Neural progenitor cell (in vitro differentiated cells): ENCODE measurements around the gene OR52N1. TPM values are rescaled to one million over a fixed set of nuclear protein-coding genes. Genes with fewer than 3 reads are reported as not detected.
A peak's percentile ranks its signal among the peaks of the same experiment; 100 is the strongest.

Experiments
- DNase-seq: peaks from one replicate; pipeline ENCODE4 v3.0.0-alpha.2; 2016; ENCODE audit warnings: low spot score
- H2AFZ ChIP-seq: fragments of 200-600 bp; sonication (generic); replicated peaks from 2 replicates; pipeline ENCODE4 v1.6.1; 2016; ENCODE audit warnings: antibody characterized with exemption
- H3F3A ChIP-seq: fragments of 200-600 bp; sonication (generic); 2 replicates; pipeline ENCODE4 v1.6.1; 2016; ENCODE audit warnings: antibody characterized with exemption, low read depth
- H3K27ac ChIP-seq: fragments of 200-600 bp; sonication (generic); 2 replicates; pipeline ENCODE4 v1.5.1; 2016; ENCODE audit warnings: mild to moderate bottlenecking
- H3K27me3 ChIP-seq: fragments of 200-600 bp; sonication (generic); 2 replicates; pipeline ENCODE4 v1.6.1; 2016; ENCODE audit warnings: mild to moderate bottlenecking, moderate library complexity
- H3K36me3 ChIP-seq: fragments of 200-600 bp; sonication (generic); 2 replicates; pipeline ENCODE4 v1.5.1; 2016
- H3K4me1 ChIP-seq: fragments of 200-600 bp; sonication (generic); 2 replicates; pipeline ENCODE4 v1.6.1; 2016; ENCODE audit warnings: mixed run types
- H3K4me2 ChIP-seq: fragments of 200-600 bp; sonication (generic); 2 replicates; pipeline ENCODE4 v1.6.1; 2016
- H3K4me3 ChIP-seq: fragments of 200-600 bp; sonication (generic); 2 replicates; pipeline ENCODE4 v1.5.1; 2016
- H3K79me2 ChIP-seq: fragments of 200-600 bp; sonication (generic); 2 replicates; pipeline ENCODE4 v1.6.1; 2016; ENCODE audit warnings: low read depth
- H3K9ac ChIP-seq: fragments of 200-600 bp; sonication (generic); 2 replicates; pipeline ENCODE4 v1.6.1; 2016
- H3K9me3 ChIP-seq: fragments of 200-600 bp; sonication (generic); 2 replicates; pipeline ENCODE4 v1.5.1; 2016; ENCODE audit warnings: low read depth
- H4K20me1 ChIP-seq: fragments of 200-600 bp; sonication (generic); 2 replicates; pipeline ENCODE4 v1.6.1; 2016; ENCODE audit warnings: low read depth
- H3K27ac Mint-ChIP-seq: 3 replicates; pipeline ENCODE4 v1.8.0; 2021; ENCODE audit warnings: mixed read lengths
- H3K27me3 Mint-ChIP-seq: 2 replicates; pipeline ENCODE4 v1.8.0; 2022; ENCODE audit warnings: low read depth, mild to moderate bottlenecking, inconsistent platforms, moderate library complexity, mixed read lengths; ENCODE audit not compliant: insufficient read depth
- H3K36me3 Mint-ChIP-seq: 3 replicates; pipeline ENCODE4 v1.8.0; 2021; ENCODE audit warnings: mixed read lengths
- H3K4me1 Mint-ChIP-seq: 3 replicates; pipeline ENCODE4 v1.8.0; 2021; ENCODE audit warnings: mixed read lengths
- H3K4me3 Mint-ChIP-seq: 3 replicates; pipeline ENCODE4 v1.8.0; 2021; ENCODE audit warnings: mild to moderate bottlenecking, moderate library complexity, mixed read lengths
- H3K9me3 Mint-ChIP-seq: 3 replicates; pipeline ENCODE4 v1.8.0; 2020; ENCODE audit warnings: mixed read lengths
- CTCF ChIP-seq: fragments of 200-600 bp; sonication (generic); IDR thresholded peaks from 2 replicates; pipeline ENCODE4 v1.5.1; 2017; ENCODE audit warnings: antibody characterized with exemption, mild to moderate bottlenecking
- EZH2 ChIP-seq: fragments of 200-600 bp; sonication (generic); IDR thresholded peaks from 2 replicates; pipeline ENCODE4 v1.6.1; 2017; ENCODE audit warnings: antibody characterized with exemption, mild to moderate bottlenecking, moderate library complexity
- EZH2phosphoT487 ChIP-seq: fragments of 200-600 bp; sonication (generic); IDR thresholded peaks from 2 replicates; pipeline ENCODE4 v1.6.1; 2017; ENCODE audit warnings: antibody characterized with exemption
- total RNA-seq: library from RNA; depleted of rRNA; stranded (reverse); fragments of >200 nt; gene quantifications from 2 replicates; pipeline ENCODE4 v1.2.3, GENCODE V29; 2015; ENCODE audit warnings: low replicate concordance

OR52N1 gene
- total RNA-seq, 1 donor from 2014 or later: not detected

DNA sequence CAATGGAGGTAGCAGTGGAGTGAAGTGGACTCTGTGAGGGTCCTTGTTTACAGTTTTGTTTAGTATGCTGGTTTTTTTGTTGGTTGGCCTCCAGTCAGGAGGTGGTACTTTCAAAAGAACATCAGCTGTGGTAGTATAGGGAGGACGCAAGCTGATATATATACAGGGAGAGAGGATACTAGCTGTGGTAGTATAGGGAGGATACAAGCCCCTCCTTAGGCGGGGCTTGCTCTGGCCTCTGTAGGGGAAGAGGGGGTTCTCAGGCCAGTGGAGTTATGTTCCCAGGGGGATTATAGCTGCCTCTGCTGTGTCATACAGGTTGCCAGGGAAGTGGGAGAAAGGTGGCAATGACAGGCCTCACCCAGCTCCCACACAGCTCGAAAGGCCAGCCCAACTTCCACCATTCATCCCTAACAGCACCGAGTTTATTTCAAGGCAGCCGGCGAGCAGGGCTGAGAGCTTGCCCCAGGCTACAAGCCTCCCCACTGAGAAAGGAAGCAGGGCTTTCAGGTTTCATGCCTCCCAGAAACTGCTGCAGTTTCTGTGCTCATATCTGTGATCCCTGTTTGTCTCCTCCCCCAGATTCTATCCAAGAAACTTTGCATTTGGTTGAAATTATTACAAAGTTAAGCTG is 40.2 kb upstream of the OR52N1 start:
- no peaks in the 10 kb centered on the region for H3K79me2 ChIP-seq
- H3K9me3 ChIP-seq: no peaks in the 10 kb centered on the region
- no peak overlapping the region for H3K4me3 ChIP-seq
- no peaks in the 10 kb centered on the region for H3K4me1 ChIP-seq
- H4K20me1 ChIP-seq: no peaks in the 10 kb centered on the region
- no peak overlapping the region for H3K4me2 ChIP-seq
- Mint-ChIP-seq H3K4me3 (no peak overlapping the region), H3K27me3 (no peaks in the 10 kb centered on the region), H3K27ac (no peak overlapping the region), H3K36me3 (no peaks in the 10 kb centered on the region), H3K4me1 (peaks cover 4% of the 10 kb centered on the region), H3K9me3 (peaks cover 2% of the 10 kb centered on the region)
- no peak overlapping the region for H3K27ac ChIP-seq
- no peaks in the 10 kb centered on the region for H3K27me3 ChIP-seq
- TF ChIP-seq EZH2phosphoT487 (no peak), EZH2 (no peak), CTCF (no peak)
- DNase-seq: peak; percentile 4
- H2AFZ ChIP-seq: no peak overlapping the region
- H3K36me3 ChIP-seq: no peaks in the 10 kb centered on the region
- no peak overlapping the region for H3K9ac ChIP-seq
- H3F3A ChIP-seq: no peaks in the 10 kb centered on the region

- Mint-ChIP-seq H3K9me3 (no peaks in the 10 kb centered on the region), H3K4me3 (no peak overlapping the region)
- H3K79me2 ChIP-seq: no peaks in the 10 kb centered on the region
These were observed 27.3 kb upstream of the OR52N1 start for GRCh38 chr11:5818245-5818886.

GRCh38 chr11:5815534-5815933 is 24.5 kb upstream of the OR52N1 start:
- Mint-ChIP-seq H3K36me3 (no peaks in the 10 kb centered on the region), H3K9me3 (no peaks in the 10 kb centered on the region), H3K4me3 (no peak overlapping the region), H3K27me3 (no peaks in the 10 kb centered on the region), H3K27ac (no peak overlapping the region), H3K4me1 (no peaks in the 10 kb centered on the region)
- H3K4me1 ChIP-seq: no peaks in the 10 kb centered on the region
- no peak overlapping the region for H3K4me3 ChIP-seq
- H3K27me3 ChIP-seq: no peaks in the 10 kb centered on the region
- no peaks in the 10 kb centered on the region for H3F3A ChIP-seq
- no peaks in the 10 kb centered on the region for H4K20me1 ChIP-seq
- no peak for DNase-seq
- H3K9me3 ChIP-seq: no peaks in the 10 kb centered on the region
- H3K27ac ChIP-seq: no peak overlapping the region
- H2AFZ ChIP-seq: no peak overlapping the region
- no peak overlapping the region for H3K4me2 ChIP-seq
- H3K9ac ChIP-seq: no peak overlapping the region
- TF ChIP-seq EZH2 (no peak), EZH2phosphoT487 (no peak), CTCF (no peak)
- no peaks in the 10 kb centered on the region for H3K79me2 ChIP-seq
- no peaks in the 10 kb centered on the region for H3K36me3 ChIP-seq

More at GRCh38 chr11:5818245-5818886, 27.3 kb upstream of the OR52N1 start:
- no peak overlapping the region for H3K27ac Mint-ChIP-seq
- no peaks in the 10 kb centered on the region for H4K20me1 ChIP-seq
- H3K27me3 Mint-ChIP-seq: peaks cover 2% of the 10 kb centered on the region
- H3F3A ChIP-seq: no peaks in the 10 kb centered on the region
- no peak overlapping the region for H3K9ac ChIP-seq
- TF ChIP-seq CTCF (no peak), EZH2phosphoT487 (no peak)
- no peaks in the 10 kb centered on the region for H3K36me3 Mint-ChIP-seq
- H3K27me3 ChIP-seq: no peaks in the 10 kb centered on the region
- no peaks in the 10 kb centered on the region for H3K36me3 ChIP-seq
- H3K27ac ChIP-seq: no peak overlapping the region
- H3K4me1 ChIP-seq: no peaks in the 10 kb centered on the region
- H3K4me3 ChIP-seq: no peak overlapping the region
- H2AFZ ChIP-seq: no peak overlapping the region
- H3K9me3 ChIP-seq: no peaks in the 10 kb centered on the region
- H3K4me2 ChIP-seq: no peak overlapping the region
- H3K4me1 Mint-ChIP-seq: no peaks in the 10 kb centered on the region
- no peak for DNase-seq
